ENCODE measurements around the gene PABPN1. TPM values are rescaled to one million over a fixed set of nuclear protein-coding genes. Genes with fewer than 3 reads are reported as not detected.

Gene PABPN1
- total RNA-seq, 1 donor from 2014 or later, result 76.8 TPM

- no peak for ATAC-seq
- intact Hi-C loops (cut with micrococcal nuclease), result no loop called here
- no peak for DNase-seq
Observed at GRCh38 chr14:23299986-23300686, 21.1 kb upstream of the PABPN1 start.

DNA sequence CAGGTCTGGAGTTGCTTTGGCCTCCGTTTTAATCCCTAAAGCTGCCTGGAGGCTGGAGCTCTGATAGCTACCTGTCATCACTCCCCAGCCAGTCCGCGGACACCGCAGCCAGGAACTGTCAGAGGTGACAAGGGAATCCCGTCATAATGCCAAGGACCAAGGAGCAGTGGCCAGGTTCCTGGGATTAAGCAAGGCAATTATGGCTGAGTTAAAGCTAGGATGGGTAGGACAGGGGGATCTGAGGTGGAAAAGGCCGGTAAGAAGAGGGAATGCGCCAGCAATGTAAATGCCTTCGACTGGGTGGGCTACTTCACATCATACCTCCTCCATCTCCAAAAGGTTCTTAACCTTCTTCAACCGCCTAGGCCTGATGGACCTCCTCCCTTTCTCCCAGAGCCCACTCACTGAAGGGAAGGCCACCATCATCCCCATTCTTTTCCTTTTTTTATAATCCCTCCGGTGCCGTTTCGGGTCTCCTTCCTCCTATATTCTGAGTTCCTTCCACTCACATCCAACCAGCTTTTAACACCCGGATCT is 20.5 kb upstream of the PABPN1 start:
- intact Hi-C loops (cut with micrococcal nuclease), result no loop called here
- ATAC-seq (peak; percentile 54), DNase-seq (peak; percentile 82)

DNA sequence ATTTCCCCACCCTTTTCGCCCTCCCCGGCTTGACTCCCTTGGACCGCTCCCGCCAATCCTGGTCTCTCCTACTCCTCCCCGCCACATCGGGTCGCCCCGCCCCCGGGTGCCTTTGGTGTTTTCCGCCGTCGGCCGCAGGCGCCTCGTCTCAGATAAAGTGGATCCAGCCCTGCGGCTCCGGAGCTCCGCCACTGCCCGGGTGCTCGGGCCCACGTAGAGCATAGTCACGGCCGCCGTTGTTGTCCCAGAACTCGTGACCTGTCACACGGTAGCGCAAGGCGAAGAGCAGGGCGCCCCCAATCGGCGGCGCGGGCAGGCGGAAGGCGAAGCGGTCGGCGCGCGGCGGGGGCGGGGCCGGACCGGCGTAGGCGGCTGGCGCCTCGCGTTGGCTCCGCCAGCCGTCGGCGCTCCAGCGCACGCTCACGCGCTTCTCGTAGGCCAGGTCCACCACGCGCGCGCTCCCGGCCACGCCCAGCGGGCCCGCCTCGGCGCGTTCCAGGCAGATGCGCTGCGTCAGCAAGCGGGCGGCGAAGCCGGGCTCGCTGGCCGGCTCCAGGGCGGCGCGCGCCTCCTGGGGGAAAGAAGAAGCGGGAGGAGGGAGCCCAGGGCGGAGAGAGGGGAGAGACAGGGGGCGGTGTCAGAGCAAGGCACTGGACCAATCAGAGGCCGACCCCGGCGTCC is 19.8 kb upstream of the PABPN1 start:
- ATAC-seq (peak; percentile 84), DNase-seq (peak; percentile 100)
- intact Hi-C loops (cut with micrococcal nuclease), result no loop called here

DNA sequence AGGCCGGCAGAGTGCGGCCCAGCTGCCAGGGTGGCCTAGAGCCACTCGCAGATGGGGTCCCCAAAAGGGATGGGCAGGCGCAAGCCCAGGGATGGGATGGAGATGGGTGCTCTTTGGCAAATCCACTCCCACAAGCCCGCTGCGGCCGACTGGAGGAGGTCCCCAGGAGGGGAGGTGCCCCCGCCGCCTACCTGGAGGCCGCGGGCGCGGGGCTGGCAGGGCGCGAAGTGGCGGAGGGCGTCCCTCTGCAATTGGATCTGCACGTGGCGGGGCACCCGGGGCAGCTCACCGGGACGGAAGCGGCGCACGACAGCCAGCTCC is 19.3 kb upstream of the PABPN1 start:
- DNase-seq, result no peak
- intact Hi-C loops (cut with micrococcal nuclease), result no loop called here
- ATAC-seq, result peak; percentile 8

DNA sequence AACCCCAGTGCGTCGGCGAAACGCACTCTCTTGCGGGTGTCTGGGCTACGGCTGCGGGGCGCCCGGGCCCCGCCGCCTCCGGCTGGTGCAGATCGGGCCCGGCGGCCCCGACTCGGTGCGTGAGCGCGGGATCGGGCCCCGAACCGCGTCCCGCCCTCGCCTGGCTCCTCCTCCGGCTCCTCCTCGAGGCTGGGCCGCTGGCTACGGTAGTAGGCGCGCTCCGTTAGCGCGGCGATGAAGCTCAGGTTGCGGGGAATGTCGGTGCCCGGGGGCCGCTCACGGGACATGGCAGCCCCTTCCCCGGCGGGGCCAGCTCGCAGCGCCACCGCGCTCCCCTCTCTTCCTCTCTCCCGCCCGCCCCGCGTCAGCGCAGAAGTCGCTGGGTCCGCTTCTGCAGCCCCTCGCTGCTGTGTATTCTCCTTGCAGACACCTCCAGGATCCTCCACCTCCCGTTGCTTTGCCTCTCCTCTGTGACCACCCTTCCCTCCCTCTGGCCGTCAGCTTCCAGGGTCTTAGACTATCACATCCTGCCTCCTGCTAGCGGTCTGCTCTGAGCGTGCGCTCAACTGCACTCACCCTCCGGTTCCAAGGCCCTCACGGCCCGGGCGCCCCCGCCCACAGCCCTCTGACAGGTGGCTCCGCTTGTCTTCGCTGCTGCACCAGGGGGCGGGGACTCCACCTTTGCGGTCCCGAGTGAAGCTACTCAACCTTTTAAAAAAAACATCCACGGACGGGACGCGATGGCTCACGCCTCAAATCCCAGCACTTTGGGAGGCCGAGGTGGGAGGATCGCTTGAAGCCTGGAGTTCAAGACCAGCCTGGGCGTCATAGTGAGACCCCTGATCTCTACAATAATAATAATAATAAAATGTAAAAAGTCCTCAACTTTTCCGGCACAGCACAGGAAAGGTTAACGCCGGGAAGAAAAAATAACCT is 18.7 kb upstream of the PABPN1 start, which contains the start of gene PPP1R3E:
PPP1R3E (minus strand) TSS at position 570 of the 936 bp plus-strand sequence; CDS start at position 287, 283 bp downstream.
- peak; percentile 82 for DNase-seq
- intact Hi-C loops (cut with micrococcal nuclease), result no loop called here
- peak; percentile 45 for ATAC-seq

DNA sequence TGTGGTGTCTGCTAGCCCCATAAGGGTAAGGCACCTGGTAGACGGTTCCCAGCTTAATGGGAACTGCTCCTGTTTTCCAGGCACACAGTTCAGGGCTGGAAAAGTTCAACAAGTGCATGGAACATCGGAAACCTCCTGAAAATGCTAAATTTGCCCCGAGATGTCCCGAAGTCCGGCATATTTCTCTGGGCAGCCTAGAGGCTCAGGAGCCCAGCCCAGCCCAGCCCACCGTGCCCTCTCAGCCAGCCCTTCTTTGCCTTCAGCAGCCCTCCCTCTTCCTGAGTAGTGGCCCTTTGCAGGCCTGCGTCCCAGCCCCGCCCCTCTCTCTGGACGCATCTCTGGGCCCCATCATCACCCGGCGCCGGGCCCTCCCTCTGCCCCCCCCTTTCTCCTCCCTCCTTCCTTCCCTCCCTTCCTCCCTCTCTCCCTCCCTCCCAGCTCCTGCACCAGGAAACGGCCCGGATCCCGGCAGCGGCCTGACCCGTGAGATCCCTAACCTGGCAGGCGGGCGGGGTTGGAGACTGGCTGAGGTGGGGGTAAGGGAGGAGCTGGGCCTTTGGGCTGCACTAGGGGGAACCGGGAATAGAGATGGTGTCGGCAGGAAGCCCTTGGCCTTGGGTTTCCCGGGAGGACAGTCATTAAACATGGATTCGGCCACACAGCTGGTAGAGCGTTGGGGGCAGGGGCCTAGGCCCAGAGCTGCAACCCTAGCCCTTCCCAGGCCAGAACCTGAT is 14.7 kb upstream of the PABPN1 start, which contains the start of gene BCL2L2:
BCL2L2 (plus strand) TSS at position 422 of the 734 bp plus-strand sequence. CDS start 935 bp downstream, outside the sequence.
- DNase-seq (peak; percentile 96), ATAC-seq (peak; percentile 70)
- intact Hi-C loops (cut with micrococcal nuclease), result no loop called here

DNA sequence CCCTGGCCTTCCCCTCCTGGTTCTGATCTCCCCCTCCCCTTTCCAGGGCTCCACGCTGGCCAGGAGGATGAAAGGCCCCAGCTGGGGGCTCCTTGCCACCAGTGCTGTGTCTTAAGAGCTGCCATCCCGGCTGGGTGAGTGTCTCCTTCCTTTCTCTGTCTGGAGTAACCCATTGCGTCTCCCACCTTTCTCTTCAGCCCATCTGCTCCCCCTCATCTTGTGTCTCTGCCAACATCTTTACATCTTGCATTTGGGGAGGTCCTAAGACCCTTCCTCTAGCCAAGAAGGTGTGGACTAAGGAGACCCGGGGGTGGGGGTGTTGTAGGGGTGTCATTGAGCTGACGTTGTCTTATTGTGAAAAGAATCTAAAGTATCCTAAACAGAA is 14.1 kb upstream of the PABPN1 start:
- no peak for DNase-seq
- intact Hi-C loops (cut with micrococcal nuclease), result no loop called here
- ATAC-seq, result no peak

- DNase-seq (no peak), ATAC-seq (no peak)
- intact Hi-C loops (cut with micrococcal nuclease), result no loop called here
Observed at GRCh38 chr14:23307687-23308644, 13.3 kb upstream of the PABPN1 start.

DNA sequence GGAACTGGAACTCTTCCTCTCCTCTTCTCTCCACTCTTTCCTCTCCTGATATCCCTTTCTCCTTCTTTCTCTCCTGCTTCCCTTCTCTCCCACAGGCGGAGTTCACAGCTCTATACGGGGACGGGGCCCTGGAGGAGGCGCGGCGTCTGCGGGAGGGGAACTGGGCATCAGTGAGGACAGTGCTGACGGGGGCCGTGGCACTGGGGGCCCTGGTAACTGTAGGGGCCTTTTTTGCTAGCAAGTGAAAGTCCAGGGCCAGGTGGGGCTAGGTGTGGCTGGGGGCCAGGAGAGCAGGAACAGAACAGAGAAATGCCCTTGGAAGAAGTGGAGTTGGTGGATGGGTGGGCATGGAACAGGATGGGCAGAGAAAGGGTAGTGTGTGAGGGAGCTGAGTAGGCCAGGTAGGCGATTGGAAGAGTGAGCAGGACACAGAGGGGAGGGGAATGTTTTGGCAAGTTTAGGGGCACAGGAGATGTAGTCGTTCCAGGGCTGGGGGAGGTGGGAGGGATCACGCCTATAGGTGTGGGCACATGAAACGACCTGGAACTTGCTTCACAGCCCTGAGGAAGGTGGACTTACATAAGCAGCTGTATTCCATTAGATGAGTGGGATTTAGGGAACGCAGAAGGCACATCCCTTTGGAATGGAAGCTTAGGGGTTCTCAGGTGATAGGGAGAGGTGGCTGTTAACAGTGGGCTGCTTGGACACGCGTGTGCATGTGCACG is 12.4 kb upstream of the PABPN1 start:
- intact Hi-C loops (cut with micrococcal nuclease), result no loop called here
- no peak for ATAC-seq
- no peak for DNase-seq

GRCh38 chr14:23310546-23310945 is 10.7 kb upstream of the PABPN1 start:
- no peak for ATAC-seq
- DNase-seq, result no peak
- intact Hi-C loops (cut with micrococcal nuclease), result no loop called here

- no peak for DNase-seq
- intact Hi-C loops (cut with micrococcal nuclease), result no loop called here
- ATAC-seq, result no peak
Observed at GRCh38 chr14:23316300-23316699, 5.0 kb upstream of the PABPN1 start.

DNA sequence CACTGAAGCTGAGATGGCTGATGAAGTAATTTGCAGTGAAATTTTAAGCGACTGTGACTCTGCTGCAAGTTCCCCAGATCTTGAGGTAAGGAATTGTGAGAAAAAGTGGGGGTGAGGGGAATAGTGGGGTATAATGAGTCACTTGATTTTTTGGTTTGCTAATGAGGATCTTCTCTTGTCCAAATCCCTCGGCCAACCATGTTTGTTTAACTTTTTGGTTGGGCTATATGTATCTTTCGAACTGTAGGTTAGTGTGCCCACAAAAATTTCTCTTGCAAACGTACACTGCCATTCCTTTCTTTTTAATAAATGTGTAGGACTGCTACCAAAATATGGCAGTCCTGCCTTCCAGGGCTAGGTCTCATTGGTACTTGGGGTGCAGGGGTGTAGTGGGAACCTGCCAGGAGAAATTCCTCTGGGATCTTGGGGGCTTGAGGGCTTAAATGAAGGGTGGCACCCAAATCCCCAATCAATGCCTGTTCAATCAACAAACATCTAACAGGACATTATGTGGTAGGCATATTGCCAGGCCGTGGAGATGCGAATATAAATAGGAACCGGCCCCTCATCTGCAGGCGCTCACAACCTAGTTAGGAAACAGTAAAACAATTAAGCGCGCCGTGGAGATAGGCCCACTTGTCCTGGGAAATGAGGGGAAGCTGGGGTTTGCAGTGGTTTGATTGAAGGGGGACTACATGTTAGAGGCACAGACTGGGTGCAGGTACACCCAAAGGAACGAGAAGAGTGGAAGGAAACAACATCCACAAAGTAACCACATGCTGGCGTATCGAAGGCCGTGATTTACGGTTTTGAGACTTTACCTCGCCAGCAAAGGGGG is 1.3 kb upstream of the PABPN1 start:
- no peak for DNase-seq
- ATAC-seq, result no peak
- intact Hi-C loops (cut with micrococcal nuclease), result loop anchor here (10.0 kb wide), 1 partner anchor 135 kb away; no protein-coding TSS in a partner anchor

- DNase-seq, result peak; percentile 67
- intact Hi-C loops (cut with micrococcal nuclease), result loop anchor here (10.0 kb wide), 1 partner anchor 133 kb away; no protein-coding TSS in a partner anchor
Observed at GRCh38 chr14:23321572-23322547, 603 bp downstream of the PABPN1 start.

GRCh38 chr14:23322568-23323517 is 1.6 kb downstream of the PABPN1 start:
- intact Hi-C loops (cut with micrococcal nuclease), result loop anchor here (10.0 kb wide), 1 partner anchor 132 kb away; no protein-coding TSS in a partner anchor
- no peak for DNase-seq
- no peak for ATAC-seq

More at GRCh38 chr14:23321572-23322547, 603 bp downstream of the PABPN1 start:
- peak; percentile 25 for ATAC-seq

Measured in left ventricle myocardium superior (tissue), 1 donor.